HEK293 (cell line): ENCODE measurements around the gene GMEB2.
"Not testable (repeated sequence)": the region's sequence is repeated elsewhere in the genome, so short reads cannot be mapped to it uniquely, and the experiment has no call there.

Experiments
- CTCF ChIA-PET: fragments of 350-600 bp; formaldehyde crosslinking; extraction: SDS; loops from one replicate; lab custom pipeline; 2021; ENCODE audit warnings: antibody characterized with exemption; lab: Yijun Ruan, JAX
- POLR2A ChIA-PET: fragments of 300-600 bp; formaldehyde crosslinking; extraction: SDS; loops from one replicate; lab custom pipeline; 2020; ENCODE audit warnings: antibody characterized with exemption, inconsistent platforms; lab: Yijun Ruan, JAX
- H3K27ac ChIP-seq: fragments of 200-500 bp; sonication (Bioruptor generic); 2 replicates; pipeline ENCODE4 v1.5.1; 2014; ENCODE audit warnings: low read depth, low read length, control low read depth, inconsistent platforms; ENCODE audit errors: extremely low read depth
- H3K36me3 ChIP-seq, 2 experiments: fragments of 200-500 bp in 1 of 2; sonication (Bioruptor generic) in 1 of 2; 1 replicate in 1 of 2; 2 replicates in 1 of 2; pipeline ENCODE4 v1.5.1; 2014 to 2017; ENCODE audit warnings: inconsistent platforms in 2 of 2, low read length in 2 of 2; ENCODE audit not compliant: control insufficient read depth in 2 of 2, insufficient read depth in 1 of 2
- H3K4me1 ChIP-seq: fragments of 200-500 bp; sonication (Bioruptor generic); 2 replicates; pipeline ENCODE4 v1.5.1; 2014; ENCODE audit warnings: mild to moderate bottlenecking, low read length, inconsistent platforms; ENCODE audit not compliant: control insufficient read depth, insufficient read depth
- H3K4me3 ChIP-seq: 2 replicates; pipeline ENCODE4 v1.5.1; 2011; ENCODE audit warnings: low read depth, mild to moderate bottlenecking, control low read depth, low read length, moderate library complexity
- H3K9me3 ChIP-seq: fragments of 200-500 bp; sonication (Bioruptor generic); 2 replicates; pipeline ENCODE4 v1.5.1; 2014; ENCODE audit warnings: low read depth, low read length, inconsistent platforms; ENCODE audit not compliant: control insufficient read depth, insufficient read depth
- BCL6B ChIP-seq: fragments of 450-650 bp; formaldehyde crosslinking; IDR thresholded peaks from 2 replicates; pipeline ENCODE4 v1.5.1; 2017; ENCODE audit warnings: missing biosample characterization, missing genetic modification characterization
- ELK4 ChIP-seq: IDR thresholded peaks from 2 replicates; pipeline ENCODE4 v1.6.1; 2011; ENCODE audit warnings: mild to moderate bottlenecking, low read depth, low read length, borderline replicate concordance
- GLI2 ChIP-seq: fragments of 450-650 bp; formaldehyde crosslinking; IDR thresholded peaks from 2 replicates; pipeline ENCODE4; 2017; ENCODE audit warnings: missing biosample characterization, missing genetic modification characterization, low read depth, borderline replicate concordance
- HOXA7 ChIP-seq: sonication (generic); formaldehyde crosslinking; IDR thresholded peaks from 2 replicates; pipeline ENCODE4 v1.8.1; 2022; ENCODE audit warnings: missing genetic modification reagents, borderline replicate concordance
- KLF17 ChIP-seq: fragments of 450-650 bp; formaldehyde crosslinking; IDR thresholded peaks from 2 replicates; pipeline ENCODE4 v1.5.1; 2016; ENCODE audit warnings: missing biosample characterization, missing genetic modification characterization
- MYNN ChIP-seq: fragments of 450-650 bp; formaldehyde crosslinking; IDR thresholded peaks from 2 replicates; pipeline ENCODE4 v1.5.1; 2016; ENCODE audit warnings: missing biosample characterization, missing genetic modification characterization, borderline replicate concordance
- PRDM4 ChIP-seq: fragments of 450-650 bp; formaldehyde crosslinking; IDR thresholded peaks from 2 replicates; pipeline ENCODE4 v1.5.1; 2017; ENCODE audit warnings: missing biosample characterization, missing genetic modification characterization
- RBAK ChIP-seq: fragments of 450-650 bp; formaldehyde crosslinking; IDR thresholded peaks from 2 replicates; pipeline ENCODE4 v1.5.1; 2016; ENCODE audit warnings: missing biosample characterization, missing genetic modification characterization
- REPIN1 ChIP-seq: fragments of 450-650 bp; formaldehyde crosslinking; IDR thresholded peaks from 2 replicates; pipeline ENCODE4 v1.5.1; 2017; ENCODE audit warnings: missing biosample characterization, missing genetic modification characterization, low read depth
- SALL2 ChIP-seq: fragments of 450-650 bp; formaldehyde crosslinking; IDR thresholded peaks from 2 replicates; pipeline ENCODE4 v1.5.0; 2017; ENCODE audit warnings: missing biosample characterization, mild to moderate bottlenecking, missing genetic modification characterization, borderline replicate concordance
- ZBTB17 ChIP-seq: fragments of 450-650 bp; formaldehyde crosslinking; IDR thresholded peaks from 2 replicates; pipeline ENCODE4 v1.5.1; 2016; ENCODE audit warnings: missing biosample characterization, missing genetic modification characterization
- ZFP37 ChIP-seq: fragments of 450-650 bp; formaldehyde crosslinking; IDR thresholded peaks from 2 replicates; pipeline ENCODE4 v1.5.1; 2016; ENCODE audit warnings: missing biosample characterization, missing genetic modification characterization
- ZNF133 ChIP-seq: fragments of 450-650 bp; formaldehyde crosslinking; IDR thresholded peaks from 2 replicates; pipeline ENCODE4 v1.5.1; 2016; ENCODE audit warnings: missing biosample characterization, missing genetic modification characterization
- ZNF148 ChIP-seq: fragments of 450-650 bp; formaldehyde crosslinking; IDR thresholded peaks from 2 replicates; pipeline ENCODE4 v1.5.0; 2017; ENCODE audit warnings: missing biosample characterization, missing genetic modification characterization, borderline replicate concordance
- ZNF175 ChIP-seq: fragments of 450-650 bp; formaldehyde crosslinking; IDR thresholded peaks from 2 replicates; pipeline ENCODE4 v1.5.1; 2016; ENCODE audit warnings: missing biosample characterization, missing genetic modification characterization
- ZNF423 ChIP-seq: fragments of 450-650 bp; formaldehyde crosslinking; IDR thresholded peaks from 2 replicates; pipeline ENCODE4 v1.5.1; 2016; ENCODE audit warnings: missing biosample characterization, missing genetic modification characterization
- ZNF501 ChIP-seq: fragments of 450-650 bp; formaldehyde crosslinking; IDR thresholded peaks from 2 replicates; pipeline ENCODE4 v1.5.1; 2016; ENCODE audit warnings: missing biosample characterization, missing genetic modification characterization
- ZNF555 ChIP-seq: fragments of 450-650 bp; formaldehyde crosslinking; conservative IDR thresholded peaks from 2 replicates; pipeline ENCODE4 v1.5.1; 2017; ENCODE audit warnings: missing biosample characterization, mild to moderate bottlenecking, missing genetic modification characterization, inconsistent platforms
- ZNF626 ChIP-seq: fragments of 450-650 bp; sonication (Bioruptor Pico); formaldehyde crosslinking; IDR thresholded peaks from 2 replicates; pipeline ENCODE4 v1.5.1; 2018; ENCODE audit warnings: missing biosample characterization, missing genetic modification characterization, inconsistent platforms
- ZNF837 ChIP-seq: fragments of 450-650 bp; formaldehyde crosslinking; IDR thresholded peaks from 2 replicates; pipeline ENCODE4 v1.5.1; 2016; ENCODE audit warnings: missing biosample characterization, missing genetic modification characterization
- ZSCAN18 ChIP-seq: fragments of 450-650 bp; formaldehyde crosslinking; IDR thresholded peaks from 2 replicates; pipeline ENCODE4 v1.5.1; 2016; ENCODE audit warnings: missing biosample characterization, missing genetic modification characterization
- ZSCAN5A ChIP-seq: fragments of 450-650 bp; formaldehyde crosslinking; IDR thresholded peaks from 2 replicates; pipeline ENCODE4 v1.5.1; 2016; ENCODE audit warnings: missing biosample characterization, missing genetic modification characterization

Gene GMEB2

GRCh38 chr20:63660622-63661021 is 33.7 kb upstream of the GMEB2 start (continued):
- TF ChIP-seq KLF17 (tag by site-specific recombination) (no peak), MYNN (no peak), ZSCAN5A (tag by site-specific recombination) (no peak), ZNF175 (tag by site-specific recombination) (no peak), ZNF501 (tag by site-specific recombination) (no peak), SALL2 (tag by site-specific recombination) (no peak), HOXA7 (CRISPR knock-in tag) (no peak), BCL6B (no peak)
- TF ChIP-seq, all 188 proteins: peak for 0

GRCh38 chr20:63660174-63660573 is 33.3 kb upstream of the GMEB2 start:
- POLR2A ChIA-PET, CTCF ChIA-PET, H3K4me3 ChIP-seq, H3K4me1 ChIP-seq, H3K9me3 ChIP-seq, H3K27ac ChIP-seq: not testable (repeated sequence)
- H3K36me3 ChIP-seq, result peaks cover 0 to 49% of the 10 kb centered on the region in 2 experiments; a peak in 1 of 3 replicates

GRCh38 chr20:63659370-63659769 is 32.5 kb upstream of the GMEB2 start:
- CTCF ChIA-PET, result no interaction called here
- H3K4me3 ChIP-seq, result peak overlapping the region; percentile 93
- no peak overlapping the region; the same call in 1 of the 2 replicates for H3K27ac ChIP-seq
- POLR2A ChIA-PET, result no interaction called here
- no peaks in the 10 kb centered on the region for H3K9me3 ChIP-seq
- H3K36me3 ChIP-seq, result peaks cover 0 to 42% of the 10 kb centered on the region in 2 experiments; a peak in 1 of 3 replicates
- H3K4me1 ChIP-seq, result no peaks in the 10 kb centered on the region
- TF ChIP-seq RBAK (tag by site-specific recombination) (no peak), ZNF148 (tag by site-specific recombination) (no peak), ZNF837 (no peak), ZNF626 (no peak), ZFP37 (tag by site-specific recombination) (no peak), REPIN1 (tag by site-specific recombination) (no peak), ZNF555 (tag by site-specific recombination) (no peak), ZSCAN18 (tag by site-specific recombination) (no peak), GLI2 (tag by site-specific recombination) (no peak), ELK4 (no peak), ZNF423 (tag by site-specific recombination) (no peak), ZBTB17 (tag by site-specific recombination) (no peak), ZNF133 (no peak), PRDM4 (tag by site-specific recombination) (no peak)
